Measurements from ENCODE around the gene ZBTB7C. TPM values are rescaled to one million over a fixed set of nuclear protein-coding genes. Genes with fewer than 3 reads are reported as not detected.
A peak's percentile ranks its signal among the peaks of the same experiment; 100 is the strongest.

The ZBTB7C gene
- total and polyA plus RNA-seq, 2 donors (not counting 1 experiment from before 2014, with no cell fraction given), result not detected

GRCh38 chr18:48163738-48164115 lies 245.5 kb downstream of the ZBTB7C start:
- WGBS (ENCODE audit: insufficient coverage), result no CpG with 5 or more reads among the region's 3 CpGs
- H3K9me3 ChIP-seq (ENCODE audit: control extremely low read depth in 1 of 3, control insufficient read depth in 2 of 3, insufficient read depth in 1 of 3, low read length in 2 of 3), result peaks cover 0 to 6% (median 0%) of the 10 kb centered on the region in 3 donors
- no peak overlapping the region for H2AFZ ChIP-seq (ENCODE audit: insufficient read depth, low read depth, low read length, poor library complexity, severe bottlenecking)
- H3K27ac ChIP-seq (ENCODE audit: low read length in 2 of 2), result no peak overlapping the region
- no peak overlapping the region for H3K9ac ChIP-seq (ENCODE audit: low read length)
- peaks cover 0 to 28% (median 8%) of the 10 kb centered on the region in 4 experiments for H3K27me3 ChIP-seq (replicated peaks in 1 of 4; ENCODE audit: control extremely low read depth in 1 of 4, control insufficient read depth in 3 of 4, insufficient read depth in 4 of 4, low read length in 3 of 4)
- H3K79me2 ChIP-seq (ENCODE audit: control insufficient read depth, insufficient read depth, low read length), result no peaks in the 10 kb centered on the region
- ATAC-seq (ENCODE audit: low read depth) (no peak), DNase-seq (no peak)
- intact Hi-C loops (cut with micrococcal nuclease), result no loop called here
- H4K20me1 ChIP-seq (ENCODE audit: control insufficient read depth, insufficient read depth, low read length, poor library complexity, severe bottlenecking), result no peaks in the 10 kb centered on the region
- H3K4me1 ChIP-seq (ENCODE audit: control insufficient read depth in 2 of 2, insufficient read depth in 2 of 2, low read length in 2 of 2), result peaks cover 10 to 11% of the 10 kb centered on the region in 2 donors
- H3K36me3 ChIP-seq (replicated peaks in 1 of 2; ENCODE audit: control extremely low read depth in 1 of 2, control insufficient read depth in 1 of 2, extremely low read depth in 1 of 2, insufficient read depth in 2 of 2, low read length in 1 of 2), result no peaks in the 10 kb centered on the region
- Mint-ChIP-seq H3K4me3 (no peak overlapping the region), H3K4me1 (peaks cover 9% of the 10 kb centered on the region), H3K27me3 (peaks cover 44% of the 10 kb centered on the region), H3K9me3 (ENCODE audit: insufficient read depth) (no peaks in the 10 kb centered on the region), H3K27ac (no peak overlapping the region)
- no peak overlapping the region for H3K4me3 ChIP-seq (ENCODE audit: control extremely low read depth in 1 of 5, extremely low read depth in 1 of 5, insufficient read depth in 1 of 5, low read depth in 2 of 5, low read length in 4 of 5)
- H3K4me2 ChIP-seq (replicated peaks; ENCODE audit: low read depth, low read length, poor library complexity, severe bottlenecking), result no peak overlapping the region
- TF ChIP-seq EZH2 (IDR thresholded peaks at IDR 0.05; ENCODE audit: borderline replicate concordance, insufficient read depth, low read depth, low read length, poor library complexity, severe bottlenecking) (no peak), CTCF (IDR thresholded peaks at IDR 0.05) (no peak)
- ChIA-PET POLR2A (no interaction called here), CTCF (no interaction called here)

GRCh38 chr18:48162956-48163737 lies 246.0 kb downstream of the ZBTB7C start:
- Mint-ChIP-seq H3K4me3 (peak overlapping the region; percentile 76), H3K27me3 (peaks cover 39% of the 10 kb centered on the region), H3K4me1 (peaks cover 9% of the 10 kb centered on the region), H3K9me3 (ENCODE audit: insufficient read depth) (no peaks in the 10 kb centered on the region), H3K27ac (no peak overlapping the region)
- Histone ChIP-seq H3K79me2 (ENCODE audit: control insufficient read depth, insufficient read depth, low read length) (no peaks in the 10 kb centered on the region), H3K27me3 (replicated peaks in 1 of 4; ENCODE audit: control extremely low read depth in 1 of 4, control insufficient read depth in 3 of 4, insufficient read depth in 4 of 4, low read length in 3 of 4) (peaks cover 0 to 28% (median 8%) of the 10 kb centered on the region in 4 experiments), H3K27ac (ENCODE audit: low read length in 2 of 2) (no peak overlapping the region), H2AFZ (ENCODE audit: insufficient read depth, low read depth, low read length, poor library complexity, severe bottlenecking) (no peak overlapping the region), H3K4me2 (replicated peaks; ENCODE audit: low read depth, low read length, poor library complexity, severe bottlenecking) (no peak overlapping the region), H3K4me1 (ENCODE audit: control insufficient read depth in 2 of 2, insufficient read depth in 2 of 2, low read length in 2 of 2) (peaks cover 10 to 11% of the 10 kb centered on the region in 2 donors), H3K9ac (ENCODE audit: low read length) (no peak overlapping the region), H3K36me3 (replicated peaks in 1 of 2; ENCODE audit: control extremely low read depth in 1 of 2, control insufficient read depth in 1 of 2, extremely low read depth in 1 of 2, insufficient read depth in 2 of 2, low read length in 1 of 2) (no peaks in the 10 kb centered on the region), H3K9me3 (ENCODE audit: control extremely low read depth in 1 of 3, control insufficient read depth in 2 of 3, insufficient read depth in 1 of 3, low read length in 2 of 3) (peaks cover 0 to 6% (median 0%) of the 10 kb centered on the region in 3 donors), H3K4me3 (ENCODE audit: control extremely low read depth in 1 of 5, extremely low read depth in 1 of 5, insufficient read depth in 1 of 5, low read depth in 2 of 5, low read length in 4 of 5) (no peak overlapping the region), H4K20me1 (ENCODE audit: control insufficient read depth, insufficient read depth, low read length, poor library complexity, severe bottlenecking) (no peaks in the 10 kb centered on the region)
- intact Hi-C loops (cut with micrococcal nuclease), result no loop called here
- ChIA-PET POLR2A (no interaction called here), CTCF (no interaction called here)
- ATAC-seq (ENCODE audit: low read depth), result no peak
- no peak for TF ChIP-seq CTCF (IDR thresholded peaks at IDR 0.05)
- WGBS (ENCODE audit: insufficient coverage), result 100% methylated on average over 3 of the region's 5 CpGs
- DNase-seq, result no peak

Measured in B cell (primary cell).